GM21529 (cell line): ENCODE data around the gene RTBDN.

Experiments used
- ATAC-seq: cut with Tn5 transposase; IDR thresholded peaks from one replicate; pipeline ENCODE4 v1.9.1; 2021; ENCODE audit not compliant: unreplicated experiment

The RTBDN gene

GRCh38 chr19:12834566-12834943 lies at the start of gene RTBDN:
Gene RTBDN, minus strand, starts transcription at chr19:12834579. Its CDS starts 4,600 bp downstream, at chr19:12829979.
- ATAC-seq, result no peak

- no peak for ATAC-seq
Observed at GRCh38 chr19:12882589-12882988, 48.2 kb upstream of the RTBDN start.

- peak; percentile 83 for ATAC-seq
Observed at GRCh38 chr19:12881172-12881808, 46.9 kb upstream of the RTBDN start, which contains the start of gene DNASE2. Gene DNASE2, minus strand, starts transcription at chr19:12881449. Its CDS starts 74 bp downstream, at chr19:12881375.

GRCh38 chr19:12880551-12881171 lies 46.3 kb upstream of the RTBDN start:
- ATAC-seq, result peak; percentile 19

- ATAC-seq, result no peak
Observed at GRCh38 chr19:12875086-12875485, 40.7 kb upstream of the RTBDN start.

GRCh38 chr19:12873891-12874745 lies 39.7 kb upstream of the RTBDN start:
- ATAC-seq, result no peak

- ATAC-seq, result no peak
Observed at GRCh38 chr19:12872941-12873890, 38.8 kb upstream of the RTBDN start.

- ATAC-seq, result no peak
Observed at GRCh38 chr19:12872255-12872654, 37.9 kb upstream of the RTBDN start.

- no peak for ATAC-seq
Observed at GRCh38 chr19:12871681-12872080, 37.3 kb upstream of the RTBDN start.

- ATAC-seq, result no peak
Observed at GRCh38 chr19:12868540-12869112, 34.2 kb upstream of the RTBDN start.

- ATAC-seq, result peak; percentile 72
Observed at GRCh38 chr19:12867120-12868099, 33.0 kb upstream of the RTBDN start.

- ATAC-seq, result no peak
Observed at GRCh38 chr19:12866416-12867119, 32.2 kb upstream of the RTBDN start.

- no peak for ATAC-seq
Observed at GRCh38 chr19:12865746-12866415, 31.5 kb upstream of the RTBDN start.

GRCh38 chr19:12864721-12865715 lies 30.6 kb upstream of the RTBDN start:
- no peak for ATAC-seq

- ATAC-seq, result no peak
Observed at GRCh38 chr19:12864143-12864542, 29.8 kb upstream of the RTBDN start.

GRCh38 chr19:12859546-12859945 lies 25.2 kb upstream of the RTBDN start:
- ATAC-seq, result no peak
